IPS-NIHi7 (cell line): Measurements from ENCODE around the gene KCNAB1.

Experiments
- DNase-seq: peaks from one replicate; pipeline ENCODE4 v3.0.0; 2012; ENCODE audit warnings: mixed read lengths; ENCODE audit errors: extremely low spot score

The KCNAB1 gene

GRCh38 chr3:156407617-156408225, 287.3 kb downstream of the KCNAB1 start:
- DNase-seq: no peak

GRCh38 chr3:156409694-156410093, 289.3 kb downstream of the KCNAB1 start:
- no peak for DNase-seq

DNA sequence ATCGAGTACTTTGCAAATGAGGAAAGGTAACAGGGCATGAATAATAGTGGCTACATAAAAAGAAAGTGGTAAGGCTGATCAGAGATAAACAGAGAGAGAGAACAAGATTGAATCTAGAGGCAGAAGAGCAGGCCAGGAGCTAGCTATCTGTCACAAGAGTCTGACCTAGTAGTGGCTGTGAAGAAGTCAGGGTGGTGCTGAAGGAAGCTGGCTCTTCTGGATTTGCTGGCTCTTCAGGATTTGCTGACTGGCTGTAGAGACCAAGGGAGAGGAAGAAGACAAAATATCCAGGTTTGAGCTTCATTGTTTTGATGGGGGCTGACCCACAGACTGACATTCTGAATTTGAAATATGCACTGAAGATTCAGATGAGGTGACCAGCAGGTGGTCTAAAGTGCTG, 292.2 kb downstream of the KCNAB1 start:
- DNase-seq: no peak

GRCh38 chr3:156413293-156413892, 293.0 kb downstream of the KCNAB1 start:
- DNase-seq: no peak

- DNase-seq: no peak
Measured at GRCh38 chr3:156416846-156417558, 296.6 kb downstream of the KCNAB1 start.

- no peak for DNase-seq
Measured at GRCh38 chr3:156417559-156418132, 297.3 kb downstream of the KCNAB1 start.

GRCh38 chr3:156418428-156418827, 298.1 kb downstream of the KCNAB1 start:
- DNase-seq: no peak

DNA sequence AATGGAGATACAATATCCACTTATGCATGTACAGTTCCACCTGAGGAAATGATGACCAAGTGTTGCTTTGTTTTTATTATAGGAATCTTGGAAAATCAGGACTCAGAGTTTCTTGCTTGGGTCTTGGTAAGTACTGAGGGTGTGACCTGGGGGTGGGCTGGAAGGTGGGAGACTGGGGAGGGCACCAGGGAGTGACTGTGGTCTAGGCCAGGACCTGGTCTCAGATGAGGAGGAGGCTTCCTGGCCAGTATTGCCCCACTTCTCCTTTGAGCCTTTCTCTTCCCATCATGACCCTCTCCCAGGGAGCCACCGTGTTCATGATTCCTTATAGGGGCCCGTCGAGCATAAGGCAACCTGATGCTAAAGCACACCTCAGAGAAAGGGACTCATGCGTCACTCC, 301.2 kb downstream of the KCNAB1 start:
- no peak for DNase-seq

GRCh38 chr3:156424758-156425157, 304.4 kb downstream of the KCNAB1 start:
- no peak for DNase-seq

- no peak for DNase-seq
Measured at GRCh38 chr3:156425651-156426050, 305.3 kb downstream of the KCNAB1 start.

DNA sequence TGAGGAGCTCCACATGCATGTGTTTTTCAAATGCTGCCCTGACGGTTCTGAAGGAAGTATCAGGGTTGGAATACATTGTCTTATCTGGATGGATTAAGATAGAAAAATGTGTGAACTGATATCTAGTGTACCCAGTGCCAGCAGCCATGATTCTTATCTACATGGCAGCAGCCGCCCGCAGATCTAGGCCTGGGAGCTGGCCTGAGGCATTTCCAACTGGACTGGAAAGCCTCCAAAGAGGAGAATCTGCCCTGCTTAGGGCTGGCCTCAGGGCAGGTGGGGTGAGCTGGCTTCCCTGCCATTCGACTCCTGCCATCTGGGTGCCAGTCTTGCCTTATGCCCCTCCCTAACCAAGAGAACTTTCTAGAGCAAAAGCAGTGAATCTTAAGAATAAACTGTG, 308.7 kb downstream of the KCNAB1 start:
- DNase-seq: no peak

- DNase-seq: no peak
Measured at GRCh38 chr3:156431334-156432124, 311.2 kb downstream of the KCNAB1 start.

- DNase-seq: no peak
Measured at GRCh38 chr3:156432563-156432962, 312.2 kb downstream of the KCNAB1 start.

GRCh38 chr3:156433138-156433537, 312.8 kb downstream of the KCNAB1 start:
- no peak for DNase-seq

DNA sequence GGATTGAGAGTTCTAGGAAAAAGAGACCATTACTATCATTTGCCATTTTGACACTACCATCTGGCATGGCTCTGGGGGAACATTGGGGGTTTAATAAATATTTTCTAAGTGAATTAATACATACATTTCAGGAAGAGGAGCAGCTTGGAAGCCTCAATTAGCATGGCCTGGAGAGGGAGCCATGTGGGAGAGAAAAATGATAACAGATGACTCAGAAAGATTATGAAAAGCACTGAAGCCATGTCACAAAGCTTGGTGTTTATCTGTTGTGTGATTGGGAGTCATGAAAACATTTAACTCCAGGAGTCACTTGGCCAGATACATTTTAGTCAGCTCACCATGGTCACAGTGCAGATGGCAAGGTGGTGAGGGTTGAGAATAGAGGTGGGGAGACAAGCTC, 313.5 kb downstream of the KCNAB1 start:
- no peak for DNase-seq

GRCh38 chr3:156434921-156435320, 314.5 kb downstream of the KCNAB1 start:
- DNase-seq: no peak

DNA sequence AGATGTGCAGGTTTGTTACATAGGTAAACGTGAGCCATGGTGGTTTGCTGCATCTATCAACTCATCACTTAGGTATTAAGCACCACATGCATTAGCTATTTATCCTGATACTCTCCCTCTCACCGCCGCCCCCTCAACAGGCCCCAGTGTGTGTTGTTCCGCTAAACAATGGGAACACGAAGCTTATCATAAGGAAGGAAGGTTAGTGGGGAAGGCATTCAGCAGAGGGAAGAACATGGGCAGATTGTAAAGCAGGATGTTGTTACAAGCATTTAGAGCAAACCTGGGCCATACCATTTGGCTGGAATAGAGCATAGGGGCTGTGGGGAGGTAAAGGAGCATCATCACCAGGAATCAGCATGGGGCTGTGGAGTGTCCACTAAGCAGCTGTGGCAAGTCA, 322.7 kb downstream of the KCNAB1 start:
- no peak for DNase-seq

DNA sequence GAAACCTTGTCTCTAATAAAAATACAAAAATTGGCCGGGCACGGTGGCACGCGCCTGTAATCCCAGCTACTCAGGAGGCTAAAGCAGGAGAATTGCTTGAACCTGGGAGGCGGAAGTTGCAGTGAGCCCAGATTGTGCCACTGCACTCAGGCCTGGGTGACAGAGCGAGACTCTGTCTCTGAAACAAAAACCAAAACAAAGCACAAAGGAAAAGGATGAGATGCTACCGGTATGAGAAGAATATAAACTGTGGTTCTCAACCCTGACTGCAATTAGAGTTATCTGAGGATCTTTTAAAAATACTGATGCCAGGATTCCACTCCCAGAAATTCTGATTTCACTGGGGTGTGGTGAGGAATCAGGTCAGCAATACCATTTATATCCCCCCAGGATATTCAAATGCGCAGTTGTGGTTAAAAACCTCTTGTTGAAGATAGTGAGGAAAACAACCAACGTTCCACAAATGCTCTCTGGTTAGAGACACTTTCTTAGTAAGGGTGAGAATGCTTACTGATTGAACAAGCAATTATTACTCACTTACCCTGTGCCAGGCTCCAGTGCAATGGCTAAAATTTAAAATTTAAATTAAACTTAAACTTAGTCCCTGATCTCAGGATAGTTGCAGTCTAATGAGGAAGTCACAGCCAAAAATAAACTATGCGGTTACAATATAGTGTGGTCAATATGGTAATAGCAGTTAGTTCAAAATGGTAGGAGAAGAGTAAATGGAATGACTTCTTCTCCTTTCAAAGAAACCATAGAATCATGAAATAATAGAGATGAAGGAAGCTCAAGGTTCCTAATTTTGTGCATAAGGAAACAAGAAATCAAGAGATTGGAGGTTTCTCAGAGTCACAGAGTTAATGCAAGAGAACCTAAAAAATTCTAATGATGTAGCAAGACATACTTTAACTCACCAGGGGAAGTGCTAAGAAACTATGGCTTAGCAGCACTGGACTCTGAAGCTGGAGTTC, 325.0 kb downstream of the KCNAB1 start:
- DNase-seq: no peak

DNA sequence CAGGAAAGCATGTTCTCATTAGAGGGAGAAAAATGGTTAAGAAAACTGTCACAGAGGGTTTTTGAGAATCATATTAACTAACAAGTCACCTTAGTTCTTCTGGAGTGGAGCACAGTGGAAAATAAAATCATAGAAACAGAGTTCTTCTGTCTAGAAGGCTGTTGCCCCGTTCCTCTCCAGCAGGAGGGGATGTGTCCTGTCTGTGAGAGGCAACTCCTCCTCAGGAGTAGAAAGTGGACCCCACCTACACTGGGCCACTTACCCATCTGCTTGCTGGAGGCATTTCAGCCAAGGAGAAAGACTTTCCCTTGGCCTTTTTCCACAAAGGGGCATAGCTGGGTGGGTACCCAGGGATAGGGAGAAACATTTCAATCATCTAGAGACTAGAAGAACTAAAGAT, 327.9 kb downstream of the KCNAB1 start:
- DNase-seq: peak; percentile 80

DNA sequence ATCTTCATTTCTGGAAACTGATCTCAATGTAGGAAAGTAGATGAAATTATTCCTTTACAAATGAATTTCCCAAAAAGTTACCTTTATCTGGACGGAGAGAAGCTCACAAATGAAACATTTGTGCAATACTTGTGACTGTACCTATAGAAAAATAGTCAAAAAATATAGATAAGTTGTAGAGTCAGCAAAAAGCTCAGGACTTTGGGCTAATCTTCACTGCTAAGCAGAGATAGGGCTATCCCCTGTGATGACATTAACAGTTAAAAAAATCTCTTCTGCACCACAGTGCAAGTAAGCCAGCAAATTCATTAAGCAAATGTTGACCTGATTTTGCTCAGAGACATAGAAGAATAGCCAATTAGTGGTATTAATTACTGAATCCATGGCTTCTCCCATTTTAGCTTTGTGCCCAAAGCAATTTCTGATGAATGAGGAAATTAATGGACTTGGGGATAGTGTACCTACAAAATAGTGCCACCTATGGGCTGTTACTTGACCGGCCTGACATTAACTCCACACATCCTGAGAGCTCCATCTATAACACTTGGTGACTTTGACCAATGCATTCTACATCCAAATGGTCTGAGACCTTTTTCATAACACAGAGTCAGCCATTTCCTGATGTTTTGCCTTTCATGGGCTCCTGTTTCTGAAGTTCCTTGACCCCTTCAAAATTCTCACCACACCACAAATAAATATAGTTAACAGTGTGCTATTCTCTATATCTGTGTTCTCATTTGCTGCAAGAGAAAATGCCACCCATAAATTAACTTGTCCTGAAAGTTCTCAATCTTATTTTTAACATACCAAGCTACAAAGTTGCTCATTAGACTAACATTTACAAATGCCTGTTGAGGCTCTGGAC, 329.6 kb downstream of the KCNAB1 start:
- peak; percentile 50 for DNase-seq
